Mesendoderm (in vitro differentiated cells): ENCODE measurements around the gene OLFML3.
"Not testable (repeated sequence)": the region's sequence is repeated elsewhere in the genome, so short reads cannot be mapped to it uniquely, and the experiment has no call there.

Source experiments
- DNase-seq: peaks from one replicate; pipeline ENCODE4 v3.0.0; 2013
- H2AK5ac ChIP-seq: 2 replicates; pipeline ENCODE4 v1.6.1; 2013; ENCODE audit warnings: low read length, inconsistent platforms
- H2BK120ac ChIP-seq: 2 replicates; pipeline ENCODE4 v1.6.1; 2013; ENCODE audit warnings: low read depth, mild to moderate bottlenecking, low read length, moderate library complexity, mixed read lengths
- H2BK15ac ChIP-seq: replicated peaks from 2 replicates; pipeline ENCODE4 v1.6.1; 2013; ENCODE audit warnings: low read depth, mild to moderate bottlenecking, moderate library complexity
- H2BK5ac ChIP-seq: 2 replicates; pipeline ENCODE4 v1.6.1; 2013; ENCODE audit warnings: low read length, inconsistent platforms
- H3K18ac ChIP-seq: 2 replicates; pipeline ENCODE4 v1.6.1; 2013; ENCODE audit warnings: mild to moderate bottlenecking, low read length, mixed read lengths
- H3K23ac ChIP-seq: one replicate; pipeline ENCODE4 v1.6.1; 2013; ENCODE audit warnings: low read length
- H3K27ac ChIP-seq: 2 replicates; pipeline ENCODE4 v1.5.1; 2013; ENCODE audit warnings: low read depth, mild to moderate bottlenecking, inconsistent platforms, low read length, moderate library complexity
- H3K27me3 ChIP-seq: 2 replicates; pipeline ENCODE4 v1.6.1; 2013; ENCODE audit warnings: low read length, control low read depth, mild to moderate bottlenecking, inconsistent platforms; ENCODE audit not compliant: insufficient read depth, poor library complexity
- H3K36me3 ChIP-seq: 2 replicates; pipeline ENCODE4 v1.6.1; 2013; ENCODE audit warnings: low read length, inconsistent platforms; ENCODE audit not compliant: control insufficient read depth, insufficient read depth
- H3K4ac ChIP-seq: one replicate; pipeline ENCODE4 v1.6.1; 2013; ENCODE audit warnings: low read depth, mild to moderate bottlenecking, low read length, moderate library complexity
- H3K4me1 ChIP-seq: 2 replicates; pipeline ENCODE4 v1.6.1; 2013; ENCODE audit warnings: low read depth, low read length, inconsistent platforms; ENCODE audit not compliant: control insufficient read depth
- H3K4me2 ChIP-seq: 2 replicates; pipeline ENCODE4 v1.6.1; 2013; ENCODE audit warnings: low read length
- H3K4me3 ChIP-seq: 2 replicates; pipeline ENCODE4 v1.5.1; 2013; ENCODE audit warnings: mild to moderate bottlenecking, low read length
- H3K56ac ChIP-seq: one replicate; pipeline ENCODE4 v1.6.1; 2013; ENCODE audit warnings: low read length
- H3K79me1 ChIP-seq: 2 replicates; pipeline ENCODE4 v1.6.1; 2013; ENCODE audit warnings: low read length, inconsistent platforms
- H3K79me2 ChIP-seq: 2 replicates; pipeline ENCODE4 v1.6.1; 2013; ENCODE audit warnings: mild to moderate bottlenecking, low read length; ENCODE audit not compliant: control insufficient read depth, insufficient read depth
- H3K9ac ChIP-seq: 2 replicates; pipeline ENCODE4 v1.6.1; 2013; ENCODE audit warnings: low read length, inconsistent platforms
- H4K5ac ChIP-seq: one replicate; pipeline ENCODE4 v1.6.1; 2013; ENCODE audit warnings: low read length
- H4K8ac ChIP-seq: one replicate; pipeline ENCODE4 v1.6.1; 2013; ENCODE audit warnings: low read depth, mild to moderate bottlenecking, control low read depth, low read length, moderate library complexity
- WGBS: extraction: QIAGEN DNeasy Blood & Tissue Kit; methylation state at CpG from one replicate; pipeline ENCODE4 v1.1.7; 2013; ENCODE audit warnings: low lambda C conversion rate, missing lambda C conversion rate; ENCODE audit not compliant: insufficient coverage; ENCODE audit errors: extremely low coverage; 5-methylcytosine and 5-hydroxymethylcytosine counted together

Gene OLFML3

DNA sequence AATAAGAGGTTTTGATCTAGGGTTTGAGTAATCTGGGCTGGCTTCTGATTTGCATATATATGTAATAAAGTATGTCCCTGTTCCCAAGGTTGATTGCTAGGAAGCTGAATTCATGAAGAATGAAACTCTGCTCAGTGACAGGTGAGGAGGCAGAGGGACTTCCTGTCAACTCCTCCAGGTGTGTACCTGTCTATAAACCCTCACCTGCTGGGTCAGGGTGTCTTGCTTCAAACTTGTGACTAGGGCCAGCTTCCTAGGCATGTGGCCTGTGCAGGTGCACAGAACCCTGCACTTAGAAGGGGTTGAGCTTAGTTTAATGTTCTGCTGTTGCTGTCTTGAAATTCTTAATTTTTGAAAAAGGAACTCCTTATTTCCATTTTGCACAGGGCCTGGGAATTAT, 21.1 kb downstream of the OLFML3 start:
- Histone ChIP-seq H4K8ac (no peak overlapping the region), H3K79me2 (no peaks in the 10 kb centered on the region), H3K23ac (no peak overlapping the region), H3K9ac (no peak overlapping the region), H2BK15ac (no peak overlapping the region), H4K5ac (no peak overlapping the region), H3K4ac (no peak overlapping the region), H3K27me3 (no peaks in the 10 kb centered on the region), H3K4me3 (no peak overlapping the region), H3K18ac (no peak overlapping the region), H2BK5ac (no peak overlapping the region), H3K4me2 (no peak overlapping the region), H3K36me3 (no peaks in the 10 kb centered on the region), H3K56ac (no peak overlapping the region), H3K27ac (no peak overlapping the region), H2BK120ac (no peak overlapping the region), H3K79me1 (no peaks in the 10 kb centered on the region), H2AK5ac (no peak overlapping the region), H3K4me1 (peaks cover 5% of the 10 kb centered on the region)
- DNase-seq: no peak

DNA sequence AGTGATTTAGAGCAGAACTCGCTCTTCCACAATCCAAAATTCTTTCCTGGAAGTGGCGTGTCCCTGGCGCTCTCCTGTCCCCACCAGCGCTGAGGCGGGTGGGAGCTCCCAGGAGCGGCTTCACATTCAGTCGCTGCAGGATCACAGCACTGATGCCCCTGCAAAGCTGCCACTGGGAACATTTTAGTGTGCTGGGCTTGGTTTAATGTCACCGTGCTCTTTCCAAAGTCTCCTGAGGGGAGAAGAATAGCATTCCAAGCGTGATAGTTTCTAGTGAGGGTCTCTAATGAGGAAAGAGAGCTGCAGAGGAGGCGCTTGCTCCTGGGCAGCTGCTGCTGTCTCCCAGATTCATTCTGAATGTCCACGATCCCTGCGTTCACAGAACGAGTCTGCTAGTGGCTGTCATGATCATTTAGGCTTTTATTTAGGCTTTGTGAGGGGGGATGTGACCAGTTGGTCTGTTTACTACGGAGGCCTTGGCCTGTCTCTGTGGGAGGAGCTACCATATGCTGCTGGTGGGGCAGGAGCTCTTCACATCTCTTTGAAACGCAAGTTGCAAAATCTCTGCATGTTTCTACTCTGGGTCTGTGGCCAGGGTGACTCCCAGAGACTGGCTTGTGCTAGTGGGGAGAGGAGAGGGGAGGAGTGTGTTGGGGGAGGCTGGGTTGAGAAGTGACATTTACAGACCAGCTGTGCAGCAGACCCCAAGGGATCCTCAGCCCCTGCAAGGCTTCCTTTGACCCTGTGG, 23.4 kb downstream of the OLFML3 start:
- no peaks in the 10 kb centered on the region for H3K36me3 ChIP-seq
- peaks cover 5% of the 10 kb centered on the region for H3K4me1 ChIP-seq
- no peaks in the 10 kb centered on the region for H3K27me3 ChIP-seq
- WGBS: no CpG with 5 or more reads among the region's 15 CpGs
- no peak overlapping the region for H3K9ac ChIP-seq
- H3K56ac ChIP-seq: peak overlapping the region; percentile 61
- H3K4ac ChIP-seq: no peak overlapping the region
- no peak overlapping the region for H2AK5ac ChIP-seq
- H4K5ac ChIP-seq: no peak overlapping the region
- no peak overlapping the region for H2BK120ac ChIP-seq
- no peak overlapping the region for H4K8ac ChIP-seq
- H3K4me3 ChIP-seq: no peak overlapping the region
- H3K27ac ChIP-seq: no peak overlapping the region
- DNase-seq: peak; percentile 62
- no peaks in the 10 kb centered on the region for H3K79me2 ChIP-seq
- no peaks in the 10 kb centered on the region for H3K79me1 ChIP-seq
- no peak overlapping the region for H3K4me2 ChIP-seq
- H3K18ac ChIP-seq: no peak overlapping the region
- H2BK5ac ChIP-seq: no peak overlapping the region
- no peak overlapping the region for H2BK15ac ChIP-seq
- H3K23ac ChIP-seq: no peak overlapping the region

DNA sequence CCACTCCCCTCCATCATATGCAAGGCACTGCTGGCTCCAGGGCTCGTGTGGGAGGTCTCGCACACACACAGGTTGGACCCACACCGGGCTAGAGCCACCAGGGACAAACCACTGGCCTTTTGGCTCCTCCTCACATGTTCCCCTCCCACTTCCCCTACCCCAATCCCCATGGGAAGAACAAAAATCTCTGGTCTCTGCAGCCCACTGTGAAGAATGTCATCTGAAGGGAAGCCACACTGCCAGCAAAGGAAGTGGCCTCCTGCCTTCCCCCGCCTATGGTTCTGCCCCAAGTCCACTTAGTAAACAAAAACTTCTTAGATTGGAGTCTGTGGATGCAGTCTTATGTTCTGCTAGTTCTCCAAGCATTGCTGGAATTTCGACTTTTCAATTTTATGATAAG, 24.2 kb downstream of the OLFML3 start:
- Histone ChIP-seq H3K18ac (no peak overlapping the region), H3K4me1 (peaks cover 5% of the 10 kb centered on the region), H3K27me3 (no peaks in the 10 kb centered on the region), H3K23ac (no peak overlapping the region), H3K36me3 (no peaks in the 10 kb centered on the region), H3K4me3 (no peak overlapping the region), H3K79me2 (no peaks in the 10 kb centered on the region), H2BK120ac (no peak overlapping the region), H3K9ac (no peak overlapping the region), H2AK5ac (no peak overlapping the region), H2BK15ac (no peak overlapping the region), H3K56ac (peak overlapping the region; percentile 61), H3K4ac (peak overlapping the region; percentile 6), H4K5ac (no peak overlapping the region), H3K79me1 (no peaks in the 10 kb centered on the region), H3K27ac (no peak overlapping the region), H3K4me2 (no peak overlapping the region), H2BK5ac (no peak overlapping the region), H4K8ac (no peak overlapping the region)
- WGBS: no CpG with 5 or more reads among the region's 5 CpGs
- peak; percentile 56 for DNase-seq

DNA sequence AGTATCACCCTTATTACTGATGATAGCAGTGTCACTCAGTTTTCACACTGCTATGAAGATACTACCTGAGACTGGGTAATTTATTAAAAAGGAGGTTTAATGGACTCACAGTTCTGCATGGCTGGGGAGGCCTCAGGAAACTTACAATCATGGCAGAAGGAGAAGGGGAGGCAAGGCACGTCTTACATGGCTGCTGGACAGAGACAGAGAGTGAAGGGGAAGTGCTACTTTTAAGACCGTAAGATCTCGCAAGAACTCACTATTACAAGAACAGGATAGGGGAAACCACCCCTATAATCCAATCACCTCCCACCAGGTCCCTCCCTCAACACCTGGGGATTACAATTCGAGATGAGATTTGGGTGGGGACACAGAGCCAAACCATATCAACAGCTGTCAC, 27.6 kb downstream of the OLFML3 start:
- not testable (repeated sequence) for H3K4ac ChIP-seq, H4K8ac ChIP-seq, H3K79me2 ChIP-seq, H3K4me1 ChIP-seq, H3K79me1 ChIP-seq, H3K23ac ChIP-seq, H2BK120ac ChIP-seq, H2AK5ac ChIP-seq, H3K56ac ChIP-seq, H2BK15ac ChIP-seq, H3K4me2 ChIP-seq, H3K4me3 ChIP-seq, DNase-seq, H4K5ac ChIP-seq, H3K27ac ChIP-seq, H3K27me3 ChIP-seq, H3K36me3 ChIP-seq, H3K9ac ChIP-seq, H3K18ac ChIP-seq, H2BK5ac ChIP-seq
- WGBS: no CpG with 5 or more reads among the region's 4 CpGs

DNA sequence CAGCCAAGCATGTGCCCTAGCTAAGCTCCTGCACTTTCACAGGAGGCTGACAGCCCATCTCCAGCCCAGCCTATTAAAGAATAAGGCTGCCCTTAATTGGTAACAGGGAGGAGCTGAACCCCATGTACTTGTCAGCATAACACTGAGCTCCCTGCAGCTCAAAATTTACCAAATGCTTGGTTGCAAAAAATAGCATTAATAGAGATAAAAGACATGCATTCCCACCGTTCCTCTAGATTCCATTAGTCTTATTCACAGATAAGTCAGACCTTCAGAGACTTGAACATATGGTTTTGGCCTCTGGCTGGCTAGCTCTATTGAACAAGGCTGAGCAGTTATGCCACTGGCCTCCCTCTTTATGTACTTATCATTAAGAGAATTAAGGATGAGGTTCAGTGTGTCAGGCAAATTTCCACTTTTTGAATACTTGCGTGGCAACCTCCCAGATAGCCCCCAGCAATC, 29.2 kb downstream of the OLFML3 start:
- Histone ChIP-seq H3K4me2 (no peak overlapping the region), H3K36me3 (no peaks in the 10 kb centered on the region), H4K8ac (no peak overlapping the region), H4K5ac (no peak overlapping the region), H3K79me2 (no peaks in the 10 kb centered on the region), H2BK15ac (no peak overlapping the region), H3K9ac (no peak overlapping the region), H2BK5ac (no peak overlapping the region), H2AK5ac (no peak overlapping the region), H3K4ac (no peak overlapping the region), H3K27me3 (no peaks in the 10 kb centered on the region), H2BK120ac (no peak overlapping the region), H3K23ac (no peak overlapping the region), H3K79me1 (no peaks in the 10 kb centered on the region), H3K27ac (no peak overlapping the region), H3K56ac (no peak overlapping the region), H3K4me3 (no peak overlapping the region), H3K4me1 (no peaks in the 10 kb centered on the region), H3K18ac (peak overlapping the region; percentile 6)
- no peak for DNase-seq
- WGBS: no CpG with 5 or more reads among the region's 2 CpGs

DNA sequence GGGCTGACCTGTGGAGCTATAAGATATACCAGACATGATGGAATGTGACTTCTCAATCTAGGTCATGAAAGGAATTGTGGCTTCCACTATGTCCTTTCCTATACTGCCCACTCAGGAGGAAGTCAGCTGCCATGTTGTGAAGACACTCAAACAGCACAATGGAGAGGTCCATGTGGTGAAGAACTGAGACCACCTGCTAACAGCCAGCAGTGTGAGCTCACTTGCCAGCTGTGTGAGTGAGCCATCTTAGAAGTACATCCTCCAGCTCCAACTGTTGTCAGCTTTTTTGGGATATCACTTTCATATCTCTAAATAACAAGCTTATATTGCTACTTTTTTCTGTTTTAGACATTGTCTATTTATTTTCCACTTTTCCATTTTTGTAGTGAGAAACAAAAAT, 29.7 kb downstream of the OLFML3 start:
- H3K79me2 ChIP-seq: no peaks in the 10 kb centered on the region
- no peak overlapping the region for H3K27ac ChIP-seq
- H2BK120ac ChIP-seq: no peak overlapping the region
- H3K27me3 ChIP-seq: no peaks in the 10 kb centered on the region
- H3K4ac ChIP-seq: no peak overlapping the region
- H3K36me3 ChIP-seq: no peaks in the 10 kb centered on the region
- no peak overlapping the region for H4K8ac ChIP-seq
- H3K23ac ChIP-seq: no peak overlapping the region
- no peak overlapping the region for H3K4me2 ChIP-seq
- DNase-seq: no peak
- no peak overlapping the region for H3K56ac ChIP-seq
- H2BK15ac ChIP-seq: no peak overlapping the region
- H2BK5ac ChIP-seq: no peak overlapping the region
- H3K9ac ChIP-seq: no peak overlapping the region
- H3K18ac ChIP-seq: no peak overlapping the region
- H3K4me1 ChIP-seq: no peaks in the 10 kb centered on the region
- no peak overlapping the region for H3K4me3 ChIP-seq
- H2AK5ac ChIP-seq: no peak overlapping the region
- H3K79me1 ChIP-seq: no peaks in the 10 kb centered on the region
- no peak overlapping the region for H4K5ac ChIP-seq
